ENCODE results near the gene CALCOCO1. TPM values are rescaled to one million over a fixed set of nuclear protein-coding genes. Genes with fewer than 3 reads are reported as not detected.
A peak's percentile ranks its signal among the peaks of the same experiment; 100 is the strongest.
"Not testable (repeated sequence)": the region's sequence is repeated elsewhere in the genome, so short reads cannot be mapped to it uniquely, and the experiment has no call there.

CALCOCO1 gene
- total RNA-seq, 1 donor from 2014 or later: 206 TPM

GRCh38 chr12:53737951-53738405, 10.7 kb upstream of the CALCOCO1 start:
- ATAC-seq (no peak), DNase-seq (ENCODE audit: low spot score) (no peak)
- intact Hi-C loops (cut with DNase I): no loop called here

DNA sequence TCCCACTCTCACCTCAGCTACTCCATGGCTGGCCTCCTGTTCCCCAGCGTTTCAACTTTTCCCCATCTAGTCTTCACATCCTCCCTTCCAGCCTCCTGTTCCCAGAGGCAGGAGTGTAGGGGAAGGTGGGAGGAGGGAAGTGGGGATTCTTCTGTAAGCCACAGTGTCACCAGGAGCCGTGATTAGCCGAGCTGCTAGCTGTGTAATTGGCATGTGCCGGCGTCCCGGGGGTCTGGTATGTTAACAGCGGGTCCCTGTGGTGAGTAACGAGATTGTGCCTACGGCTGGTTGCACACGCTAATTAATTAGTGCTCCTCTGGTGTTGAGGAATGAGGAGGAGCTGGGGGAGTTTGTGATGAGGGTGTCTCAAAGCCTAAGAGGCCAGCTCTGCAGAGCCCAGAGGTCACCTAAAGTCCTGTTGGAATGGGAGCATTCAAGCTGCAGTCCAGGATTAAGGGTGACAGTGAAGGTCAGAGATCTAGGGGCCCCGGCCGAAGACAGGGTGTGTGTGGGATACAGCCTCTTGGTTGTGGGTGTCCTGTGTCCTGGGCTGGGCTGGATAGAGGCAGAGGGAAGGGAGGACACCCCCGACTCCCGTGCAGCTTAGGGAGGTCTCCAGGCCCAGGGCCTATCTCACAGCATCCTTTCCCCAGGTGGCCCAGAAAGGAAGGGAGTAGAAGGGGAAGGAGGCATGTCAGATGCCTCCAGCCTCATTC, 10.0 kb upstream of the CALCOCO1 start:
- DNase-seq (ENCODE audit: low spot score) (no peak), ATAC-seq (no peak)
- intact Hi-C loops (cut with DNase I): no loop called here

- ATAC-seq: no peak
- DNase-seq (ENCODE audit: low spot score): no peak
- intact Hi-C loops (cut with DNase I): no loop called here
These were observed 9.3 kb upstream of the CALCOCO1 start for GRCh38 chr12:53736592-53736991.

- ATAC-seq (no peak), DNase-seq (ENCODE audit: low spot score) (no peak)
- intact Hi-C loops (cut with DNase I): no loop called here
These were observed 8.3 kb upstream of the CALCOCO1 start for GRCh38 chr12:53735556-53735955.

DNA sequence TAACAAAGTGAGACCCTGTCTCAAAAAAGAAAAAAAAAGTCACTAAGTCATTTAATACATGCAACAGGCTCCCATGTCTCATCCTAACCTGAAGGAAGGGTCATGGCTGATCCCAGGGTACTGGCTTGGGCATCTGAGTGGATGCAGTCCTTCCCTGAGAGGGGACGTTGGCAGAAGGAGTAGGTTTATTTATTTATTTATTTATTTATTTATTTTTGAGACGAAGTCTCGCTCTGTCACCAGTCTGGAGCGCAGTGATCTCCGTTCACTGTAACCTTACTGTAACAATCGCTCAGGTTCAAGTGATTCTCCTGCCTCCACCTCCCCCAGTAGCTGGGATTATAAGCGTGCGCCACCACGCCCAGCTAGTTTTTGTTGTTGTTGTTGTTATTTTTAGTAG, 7.2 kb upstream of the CALCOCO1 start:
- intact Hi-C loops (cut with DNase I): no loop called here
- ATAC-seq (no peak), DNase-seq (ENCODE audit: low spot score) (no peak)

DNA sequence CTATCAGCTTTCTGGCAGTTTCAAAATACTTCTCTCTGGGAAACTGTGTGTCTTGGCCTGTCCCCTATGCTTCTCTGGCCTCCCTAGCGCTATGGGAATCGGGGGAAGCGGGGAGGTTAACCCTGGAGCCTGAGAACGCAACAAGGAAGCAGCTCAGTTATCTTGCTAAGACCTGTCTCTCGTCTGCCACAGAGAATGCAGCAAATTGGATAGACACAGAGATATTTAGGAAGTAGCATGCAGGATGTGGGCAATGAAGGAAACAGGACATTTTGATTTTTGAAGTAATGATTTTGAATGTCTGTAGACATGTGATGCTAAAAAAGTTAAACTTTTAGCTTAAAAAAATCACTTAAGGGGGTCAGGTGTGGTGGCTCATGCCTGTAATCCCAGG, 6.6 kb upstream of the CALCOCO1 start:
- intact Hi-C loops (cut with DNase I): no loop called here
- DNase-seq (ENCODE audit: low spot score): no peak
- no peak for ATAC-seq

- no peak for ATAC-seq
- intact Hi-C loops (cut with DNase I): no loop called here
- no peak for DNase-seq (ENCODE audit: low spot score)
These were observed 6.0 kb upstream of the CALCOCO1 start for GRCh38 chr12:53733051-53733806.

DNA sequence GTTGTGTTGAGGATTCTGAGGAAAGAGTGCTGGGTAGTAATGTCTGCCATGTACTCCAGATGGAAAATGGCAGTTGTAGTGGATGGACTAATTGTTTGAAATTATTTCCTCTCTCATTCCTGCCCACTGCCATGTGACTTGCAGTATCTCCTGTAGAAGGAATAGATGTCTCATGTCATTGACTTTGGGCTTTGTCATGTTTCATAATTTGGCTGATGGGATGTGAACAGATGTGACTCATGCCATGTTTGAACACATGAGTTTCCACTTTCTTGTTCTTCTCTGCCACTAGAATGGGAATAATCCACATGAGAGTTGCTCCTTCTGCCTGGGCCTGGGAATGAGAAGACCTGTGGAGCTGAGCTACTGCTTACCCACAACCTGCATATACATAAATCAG, 2.4 kb upstream of the CALCOCO1 start:
- no peak for DNase-seq (ENCODE audit: low spot score)
- intact Hi-C loops (cut with DNase I): no loop called here
- ATAC-seq: no peak

DNA sequence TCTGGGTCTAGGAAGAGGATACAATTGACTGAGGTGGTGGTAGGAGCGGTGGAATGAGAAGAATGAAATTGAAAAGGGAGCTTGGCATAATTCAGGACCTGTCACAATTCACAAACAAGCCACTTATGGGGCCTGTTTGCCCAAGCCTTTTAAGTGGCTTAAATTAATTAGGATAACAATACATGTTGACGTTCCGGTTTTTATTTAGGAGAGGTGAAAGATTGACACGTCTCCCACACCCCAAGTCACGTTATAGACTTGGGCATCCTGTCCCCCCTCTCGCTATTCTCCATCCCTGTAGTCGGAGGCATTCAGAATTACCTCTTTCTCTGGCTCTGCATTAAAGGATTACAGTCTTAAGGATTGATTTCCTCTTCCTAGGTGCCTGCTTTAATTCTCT, 954 bp upstream of the CALCOCO1 start:
- ATAC-seq (no peak), DNase-seq (ENCODE audit: low spot score) (no peak)
- intact Hi-C loops (cut with DNase I): no loop called here

- ATAC-seq (peak; percentile 16), DNase-seq (ENCODE audit: low spot score) (peak; percentile 65)
- intact Hi-C loops (cut with DNase I): no loop called here
These were observed 324 bp downstream of the CALCOCO1 start for GRCh38 chr12:53726946-53727309.

DNA sequence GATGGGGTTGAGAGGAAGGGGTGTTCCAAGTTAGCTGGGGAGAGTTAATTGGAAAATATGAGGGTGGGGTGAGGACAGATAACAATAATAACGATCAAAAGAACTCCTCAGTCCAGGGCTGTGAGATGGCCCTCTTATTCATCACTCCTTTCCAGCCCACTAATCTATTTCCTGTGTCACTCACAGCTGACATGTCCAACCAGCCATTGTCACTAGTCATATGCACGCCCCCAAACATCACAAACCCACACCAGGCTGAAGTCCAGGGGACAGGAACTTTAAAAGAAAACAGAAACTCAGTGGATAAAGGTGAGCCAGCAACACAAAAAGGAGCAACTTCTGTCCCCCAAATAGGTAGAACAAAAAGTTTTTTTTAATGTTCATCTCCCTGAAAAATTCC, 911 bp downstream of the CALCOCO1 start:
- ATAC-seq: no peak
- DNase-seq (ENCODE audit: low spot score): no peak
- intact Hi-C loops (cut with DNase I): no loop called here

- DNase-seq (ENCODE audit: low spot score) (no peak), ATAC-seq (no peak)
- intact Hi-C loops (cut with DNase I): no loop called here
These were observed 1.4 kb downstream of the CALCOCO1 start for GRCh38 chr12:53725824-53726223.

DNA sequence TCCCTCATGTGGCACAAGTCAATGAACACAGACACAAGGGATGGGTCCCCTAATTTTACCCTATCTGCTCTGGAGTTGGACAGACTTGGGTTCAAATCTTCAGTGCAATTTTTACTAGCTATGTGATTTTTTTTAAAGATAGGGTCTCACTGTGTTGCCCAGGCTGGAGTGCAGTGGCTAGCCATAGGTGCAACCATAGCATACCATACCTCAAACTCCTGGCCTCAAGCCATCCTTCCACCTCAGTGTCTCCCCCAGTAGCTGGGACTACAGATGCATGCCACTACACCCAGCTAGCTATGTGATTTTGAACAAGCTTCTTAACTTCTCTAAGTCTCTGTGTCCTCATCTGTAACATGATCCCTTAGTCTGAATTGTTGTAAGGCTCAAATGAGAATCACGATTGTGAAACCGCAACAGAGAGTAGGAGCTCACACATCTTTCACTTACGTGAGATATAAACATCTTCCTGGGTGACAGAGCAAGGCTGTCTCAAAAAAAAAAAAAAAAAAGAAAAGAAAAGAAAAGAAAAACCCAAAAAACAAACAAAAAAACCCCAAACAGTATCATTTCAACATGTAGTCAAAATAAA, 4.7 kb downstream of the CALCOCO1 start:
- no peak for ATAC-seq
- intact Hi-C loops (cut with DNase I): no loop called here

DNA sequence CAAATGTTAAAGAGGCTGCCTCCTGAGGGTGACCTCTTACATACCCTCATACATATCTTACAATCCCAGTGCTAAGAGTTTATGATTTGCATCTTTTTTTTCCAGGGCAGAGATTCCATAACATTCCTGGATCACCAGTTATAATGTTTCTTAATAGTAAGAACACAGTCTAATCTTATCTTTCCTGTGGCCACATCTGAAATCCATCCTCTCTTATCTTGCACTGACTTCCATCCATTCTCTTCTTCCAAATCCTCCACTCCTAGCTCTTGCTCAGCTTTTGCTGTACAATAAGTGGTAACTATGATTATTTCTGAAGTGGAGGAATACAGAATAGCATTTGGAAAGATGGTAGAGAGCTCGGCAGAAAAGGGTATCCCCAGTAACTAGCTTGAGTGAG, 6.3 kb downstream of the CALCOCO1 start:
- intact Hi-C loops (cut with DNase I): no loop called here
- ATAC-seq (no peak), DNase-seq (ENCODE audit: low spot score) (no peak)

More for the DNA sequence above, 4.7 kb downstream of the CALCOCO1 start:
- DNase-seq (ENCODE audit: low spot score): no peak

- DNase-seq (ENCODE audit: low spot score) (no peak), ATAC-seq (no peak)
- intact Hi-C loops (cut with DNase I): no loop called here
These were observed 7.6 kb downstream of the CALCOCO1 start for GRCh38 chr12:53719649-53720048.

GRCh38 chr12:53718567-53718966, 8.7 kb downstream of the CALCOCO1 start:
- DNase-seq (ENCODE audit: low spot score); intact Hi-C loops (cut with DNase I); ATAC-seq: not testable (repeated sequence)

DNA sequence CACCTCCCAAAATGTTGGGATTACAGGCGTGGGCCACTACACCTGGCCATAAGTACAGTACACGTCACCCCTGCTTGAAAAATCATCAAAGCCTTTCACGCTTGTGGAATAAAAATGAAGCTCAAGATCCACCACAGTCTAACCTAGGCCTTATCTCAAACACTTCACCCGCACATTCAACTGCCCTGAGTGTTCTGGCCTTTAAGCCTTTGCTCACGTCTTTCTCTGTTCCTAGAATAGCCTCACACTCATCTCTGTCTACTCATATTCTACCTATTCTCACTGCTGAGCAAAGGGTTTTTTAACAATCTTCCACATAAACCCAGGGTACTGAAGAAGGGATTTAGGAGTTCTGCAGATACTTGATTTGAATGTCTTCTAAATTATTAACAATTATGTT, 9.9 kb downstream of the CALCOCO1 start:
- intact Hi-C loops (cut with DNase I): no loop called here
- no peak for ATAC-seq

DNA sequence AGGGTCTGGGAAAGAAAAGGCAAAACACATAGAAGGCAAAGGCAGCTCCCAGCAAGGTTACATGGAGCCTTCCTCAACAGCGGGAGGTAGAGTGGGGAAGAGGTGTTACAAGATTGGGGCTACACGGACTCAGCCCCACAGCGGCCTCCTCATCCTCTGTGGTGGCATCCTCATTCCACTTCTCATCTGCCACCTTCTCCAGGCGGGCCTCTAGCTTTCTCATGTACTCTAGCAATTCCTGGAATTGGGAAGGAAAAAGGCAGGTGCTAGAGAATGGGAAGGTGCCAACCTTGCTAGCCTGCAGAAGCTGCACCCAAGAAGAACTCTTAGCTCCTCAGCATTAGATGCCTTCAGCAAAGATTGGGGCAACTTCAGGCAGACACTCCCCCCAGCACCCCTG, 13.2 kb downstream of the CALCOCO1 start:
- intact Hi-C loops (cut with DNase I): no loop called here
- no peak for ATAC-seq
- no peak for DNase-seq (ENCODE audit: low spot score)

More for the DNA sequence above, 9.9 kb downstream of the CALCOCO1 start:
- no peak for DNase-seq (ENCODE audit: low spot score)

DNA sequence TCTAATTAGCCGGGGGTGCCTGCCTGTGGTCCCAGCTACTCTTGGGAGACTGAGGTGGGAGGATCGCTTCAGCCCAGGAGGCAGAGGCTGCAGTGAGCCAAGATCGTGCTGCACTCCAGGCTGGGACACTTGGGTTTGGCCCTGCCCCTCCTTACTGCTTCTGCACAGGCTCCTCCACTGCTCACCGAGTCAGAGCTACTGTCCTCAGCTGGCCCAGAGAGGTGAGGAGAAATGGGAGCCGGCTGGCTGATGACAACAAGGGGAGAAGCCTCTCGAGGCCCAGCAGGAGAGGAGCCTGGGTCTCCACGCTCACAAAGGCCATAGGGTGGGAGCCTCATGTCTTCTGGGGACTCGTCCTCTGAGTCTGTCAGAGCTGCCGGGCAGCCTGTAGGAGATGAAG, 13.7 kb downstream of the CALCOCO1 start:
- ATAC-seq: no peak
- DNase-seq (ENCODE audit: low spot score): no peak
- intact Hi-C loops (cut with DNase I): no loop called here

DNA sequence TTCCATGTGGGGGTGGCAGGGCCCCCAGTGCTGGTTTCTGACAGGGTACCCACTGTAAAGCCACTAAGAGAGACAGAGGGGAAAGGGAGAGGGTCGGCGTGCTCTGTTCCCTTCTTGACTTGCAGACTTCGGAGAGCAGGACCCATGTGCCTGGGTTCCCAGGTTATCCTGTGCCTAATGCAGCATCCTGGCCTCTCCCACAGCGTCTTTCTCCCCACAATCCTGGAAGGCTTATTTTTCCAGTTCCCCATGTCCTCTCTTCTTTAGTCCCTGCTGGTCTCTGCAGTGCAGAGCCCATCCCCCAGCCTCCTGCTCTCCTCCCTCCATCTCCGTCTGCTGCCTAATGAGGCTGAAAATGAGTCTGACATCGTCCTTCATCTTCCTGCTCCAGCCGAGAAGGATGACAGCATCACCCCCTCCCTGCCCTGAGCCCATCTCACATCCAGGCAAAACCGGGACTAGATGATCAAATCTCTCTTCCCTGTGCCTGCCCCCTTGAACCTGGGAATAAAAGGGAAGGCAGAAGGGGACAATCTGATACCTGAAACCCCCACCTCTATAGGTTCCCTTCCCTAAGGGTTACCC, 15.1 kb downstream of the CALCOCO1 start:
- intact Hi-C loops (cut with DNase I): no loop called here
- ATAC-seq (peak; percentile 3), DNase-seq (ENCODE audit: low spot score) (no peak)
